ENCODE data around the gene AFDN.

AFDN gene

GRCh38 chr6:167932468-167933276 lies 106.0 kb downstream of the AFDN start:
- no peak for DNase-seq (ENCODE audit: low read depth)
- no peak overlapping the region for H3K4me3 ChIP-seq (ENCODE audit: control insufficient read depth, low read depth, low read length)
- no peak for TF ChIP-seq CTCF (IDR thresholded peaks at IDR 0.05; ENCODE audit: control insufficient read depth, insufficient read depth, low read depth, low read length, missing control alignments)

GRCh38 chr6:167933290-167933689 lies 106.6 kb downstream of the AFDN start:
- DNase-seq (ENCODE audit: low read depth): no peak

GRCh38 chr6:167933847-167934246 lies 107.1 kb downstream of the AFDN start:
- no peak for DNase-seq (ENCODE audit: low read depth)
- H3K4me3 ChIP-seq (ENCODE audit: control insufficient read depth, low read depth, low read length): no peak overlapping the region
- no peak for TF ChIP-seq CTCF (IDR thresholded peaks at IDR 0.05; ENCODE audit: control insufficient read depth, insufficient read depth, low read depth, low read length, missing control alignments)

More at GRCh38 chr6:167933290-167933689, 106.6 kb downstream of the AFDN start:
- H3K4me3 ChIP-seq (ENCODE audit: control insufficient read depth, low read depth, low read length): no peak overlapping the region
- TF ChIP-seq CTCF (IDR thresholded peaks at IDR 0.05; ENCODE audit: control insufficient read depth, insufficient read depth, low read depth, low read length, missing control alignments): no peak

- DNase-seq (ENCODE audit: low read depth): no peak
- no peak for TF ChIP-seq CTCF (IDR thresholded peaks at IDR 0.05; ENCODE audit: control insufficient read depth, insufficient read depth, low read depth, low read length, missing control alignments)
Measured at GRCh38 chr6:167934426-167934864, 107.7 kb downstream of the AFDN start.

GRCh38 chr6:167936051-167936450 lies 109.3 kb downstream of the AFDN start:
- no peak for DNase-seq (ENCODE audit: low read depth)
- no peak for TF ChIP-seq CTCF (IDR thresholded peaks at IDR 0.05; ENCODE audit: control insufficient read depth, insufficient read depth, low read depth, low read length, missing control alignments)
- H3K4me3 ChIP-seq (ENCODE audit: control insufficient read depth, low read depth, low read length): no peak overlapping the region

More at GRCh38 chr6:167934426-167934864, 107.7 kb downstream of the AFDN start:
- no peak overlapping the region for H3K4me3 ChIP-seq (ENCODE audit: control insufficient read depth, low read depth, low read length)

- H3K4me3 ChIP-seq (ENCODE audit: control insufficient read depth, low read depth, low read length): no peak overlapping the region
- DNase-seq (ENCODE audit: low read depth): no peak
- TF ChIP-seq CTCF (IDR thresholded peaks at IDR 0.05; ENCODE audit: control insufficient read depth, insufficient read depth, low read depth, low read length, missing control alignments): no peak
Measured at GRCh38 chr6:167937301-167937700, 110.6 kb downstream of the AFDN start.

Measured in AG09309 (cell line).